ENCODE results near the gene MUSK. TPM values are rescaled to one million over a fixed set of nuclear protein-coding genes. Genes with fewer than 3 reads are reported as not detected.

Gene MUSK
- total and polyA plus RNA-seq, 2 donors (not counting 1 experiment from before 2014, with no cell fraction given) = not detected

DNA sequence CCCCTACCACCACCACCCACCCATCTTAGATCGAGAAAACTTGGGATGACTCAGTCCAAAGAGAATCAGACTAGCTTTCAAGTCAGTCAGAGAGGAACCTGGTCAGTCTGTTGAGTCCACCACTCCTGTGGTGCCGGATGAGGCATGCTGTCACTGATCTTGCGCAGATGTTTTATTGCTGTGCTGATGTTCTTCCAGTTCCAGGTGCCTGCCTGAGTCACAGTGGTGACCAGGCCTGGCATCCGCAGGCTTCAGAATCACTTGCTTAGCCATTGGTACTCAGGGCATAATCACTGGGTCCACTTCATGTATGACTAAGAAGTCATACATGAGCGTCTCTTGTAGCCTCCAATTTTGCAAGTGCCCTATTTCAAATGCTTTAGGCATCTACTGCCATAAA is 114.1 kb downstream of the MUSK start:
- CTCF ChIA-PET = no interaction called here
- 100% methylated on average over 4 of the region's 5 CpGs for WGBS (ENCODE audit: insufficient coverage)

DNA sequence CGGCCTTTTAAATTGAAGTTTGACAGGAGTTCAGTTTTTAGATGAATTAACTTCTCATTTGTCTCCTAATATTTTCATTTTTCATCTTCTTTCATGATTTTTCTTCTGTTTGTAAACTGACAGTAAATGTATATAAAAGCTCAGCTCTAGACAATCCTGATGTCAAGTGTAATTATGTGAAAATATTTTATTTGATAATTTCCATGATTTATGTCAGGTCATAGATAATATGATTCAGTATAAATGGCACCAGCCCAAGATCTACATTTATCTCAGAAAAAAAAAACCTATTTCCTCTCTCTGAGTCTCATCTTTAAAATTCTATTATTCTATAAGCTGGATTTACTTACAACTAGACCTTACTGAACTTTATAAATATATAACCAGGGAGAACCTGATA is 115.7 kb downstream of the MUSK start:
- ATAC-seq (ENCODE audit: low read depth) (no peak), DNase-seq (no peak)
- no peaks in the 10 kb centered on the region for H3K4me1 Mint-ChIP-seq
- no peak overlapping the region for H3K4me3 ChIP-seq (ENCODE audit: control extremely low read depth in 1 of 5, extremely low read depth in 1 of 5, insufficient read depth in 1 of 5, low read depth in 2 of 5, low read length in 4 of 5)
- H3K4me2 ChIP-seq (replicated peaks; ENCODE audit: low read depth, low read length, poor library complexity, severe bottlenecking) = no peak overlapping the region
- H3K9me3 Mint-ChIP-seq (ENCODE audit: insufficient read depth) = no peaks in the 10 kb centered on the region
- no peaks in the 10 kb centered on the region for H3K27me3 Mint-ChIP-seq
- ChIA-PET POLR2A (no interaction called here), CTCF (no interaction called here)
- no peak overlapping the region for H3K9ac ChIP-seq (ENCODE audit: low read length)
- TF ChIP-seq EZH2 (IDR thresholded peaks at IDR 0.05; ENCODE audit: borderline replicate concordance, insufficient read depth, low read depth, low read length, poor library complexity, severe bottlenecking) = no peak
- TF ChIP-seq, protein P1, sequence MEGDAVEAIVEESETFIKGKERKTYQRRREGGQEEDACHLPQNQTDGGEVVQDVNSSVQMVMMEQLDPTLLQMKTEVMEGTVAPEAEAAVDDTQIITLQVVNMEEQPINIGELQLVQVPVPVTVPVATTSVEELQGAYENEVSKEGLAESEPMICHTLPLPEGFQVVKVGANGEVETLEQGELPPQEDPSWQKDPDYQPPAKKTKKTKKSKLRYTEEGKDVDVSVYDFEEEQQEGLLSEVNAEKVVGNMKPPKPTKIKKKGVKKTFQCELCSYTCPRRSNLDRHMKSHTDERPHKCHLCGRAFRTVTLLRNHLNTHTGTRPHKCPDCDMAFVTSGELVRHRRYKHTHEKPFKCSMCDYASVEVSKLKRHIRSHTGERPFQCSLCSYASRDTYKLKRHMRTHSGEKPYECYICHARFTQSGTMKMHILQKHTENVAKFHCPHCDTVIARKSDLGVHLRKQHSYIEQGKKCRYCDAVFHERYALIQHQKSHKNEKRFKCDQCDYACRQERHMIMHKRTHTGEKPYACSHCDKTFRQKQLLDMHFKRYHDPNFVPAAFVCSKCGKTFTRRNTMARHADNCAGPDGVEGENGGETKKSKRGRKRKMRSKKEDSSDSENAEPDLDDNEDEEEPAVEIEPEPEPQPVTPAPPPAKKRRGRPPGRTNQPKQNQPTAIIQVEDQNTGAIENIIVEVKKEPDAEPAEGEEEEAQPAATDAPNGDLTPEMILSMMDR (IDR thresholded peaks at IDR 0.05) = no peak
- no peaks in the 10 kb centered on the region for H3K9me3 ChIP-seq (ENCODE audit: control extremely low read depth in 1 of 3, control insufficient read depth in 2 of 3, insufficient read depth in 1 of 3, low read length in 2 of 3)
- intact Hi-C loops (cut with micrococcal nuclease) = no loop called here
- H3K27ac ChIP-seq (ENCODE audit: low read length in 2 of 2) = no peak overlapping the region
- H4K20me1 ChIP-seq (ENCODE audit: control insufficient read depth, insufficient read depth, low read length, poor library complexity, severe bottlenecking) = no peaks in the 10 kb centered on the region
- H3K27ac Mint-ChIP-seq = no peak overlapping the region
- H3K27me3 ChIP-seq (replicated peaks in 1 of 4; ENCODE audit: control extremely low read depth in 1 of 4, control insufficient read depth in 3 of 4, insufficient read depth in 4 of 4, low read length in 3 of 4) = no peaks in the 10 kb centered on the region
- H2AFZ ChIP-seq (ENCODE audit: insufficient read depth, low read depth, low read length, poor library complexity, severe bottlenecking) = no peak overlapping the region
- no peaks in the 10 kb centered on the region for H3K4me1 ChIP-seq (ENCODE audit: control insufficient read depth in 2 of 2, insufficient read depth in 2 of 2, low read length in 2 of 2)
- H3K36me3 ChIP-seq (replicated peaks in 1 of 2; ENCODE audit: control extremely low read depth in 1 of 2, control insufficient read depth in 1 of 2, extremely low read depth in 1 of 2, insufficient read depth in 2 of 2, low read length in 1 of 2) = no peaks in the 10 kb centered on the region
- no peaks in the 10 kb centered on the region for H3K79me2 ChIP-seq (ENCODE audit: control insufficient read depth, insufficient read depth, low read length)
- no CpG with 5 or more reads among the region's 1 CpG for WGBS (ENCODE audit: insufficient coverage)
- no peak overlapping the region for H3K4me3 Mint-ChIP-seq

More for the DNA sequence above, 114.1 kb downstream of the MUSK start:
- TF ChIP-seq, protein P1 (IDR thresholded peaks at IDR 0.05) = no peak
- TF ChIP-seq EZH2 (IDR thresholded peaks at IDR 0.05; ENCODE audit: borderline replicate concordance, insufficient read depth, low read depth, low read length, poor library complexity, severe bottlenecking) = no peak
- no peak overlapping the region for H3K4me3 ChIP-seq (ENCODE audit: control extremely low read depth in 1 of 5, extremely low read depth in 1 of 5, insufficient read depth in 1 of 5, low read depth in 2 of 5, low read length in 4 of 5)
- H3K36me3 ChIP-seq (replicated peaks in 1 of 2; ENCODE audit: control extremely low read depth in 1 of 2, control insufficient read depth in 1 of 2, extremely low read depth in 1 of 2, insufficient read depth in 2 of 2, low read length in 1 of 2) = no peaks in the 10 kb centered on the region
- intact Hi-C loops (cut with micrococcal nuclease) = no loop called here
- H3K27me3 ChIP-seq (replicated peaks in 1 of 4; ENCODE audit: control extremely low read depth in 1 of 4, control insufficient read depth in 3 of 4, insufficient read depth in 4 of 4, low read length in 3 of 4) = no peaks in the 10 kb centered on the region
- Mint-ChIP-seq H3K27ac (no peak overlapping the region), H3K9me3 (ENCODE audit: insufficient read depth) (no peaks in the 10 kb centered on the region), H3K4me3 (no peak overlapping the region), H3K4me1 (no peaks in the 10 kb centered on the region), H3K27me3 (no peaks in the 10 kb centered on the region)
- POLR2A ChIA-PET = no interaction called here
- no peak overlapping the region for H3K4me2 ChIP-seq (replicated peaks; ENCODE audit: low read depth, low read length, poor library complexity, severe bottlenecking)
- no peaks in the 10 kb centered on the region for H3K9me3 ChIP-seq (ENCODE audit: control extremely low read depth in 1 of 3, control insufficient read depth in 2 of 3, insufficient read depth in 1 of 3, low read length in 2 of 3)
- no peaks in the 10 kb centered on the region for H3K4me1 ChIP-seq (ENCODE audit: control insufficient read depth in 2 of 2, insufficient read depth in 2 of 2, low read length in 2 of 2)
- no peaks in the 10 kb centered on the region for H4K20me1 ChIP-seq (ENCODE audit: control insufficient read depth, insufficient read depth, low read length, poor library complexity, severe bottlenecking)
- H2AFZ ChIP-seq (ENCODE audit: insufficient read depth, low read depth, low read length, poor library complexity, severe bottlenecking) = no peak overlapping the region
- DNase-seq (no peak), ATAC-seq (ENCODE audit: low read depth) (no peak)
- no peak overlapping the region for H3K27ac ChIP-seq (ENCODE audit: low read length in 2 of 2)
- H3K9ac ChIP-seq (ENCODE audit: low read length) = no peak overlapping the region
- H3K79me2 ChIP-seq (ENCODE audit: control insufficient read depth, insufficient read depth, low read length) = no peaks in the 10 kb centered on the region
